LoVo (cell line): ENCODE data around the gene RGSL1.
A peak's percentile ranks its signal among the peaks of the same experiment; 100 is the strongest.

Experiments
- DNase-seq: peaks from one replicate; pipeline ENCODE4 v3.0.0-alpha.2; 2016; ENCODE audit warnings: low spot score

The RGSL1 gene

GRCh38 chr1:182588500-182589396, 138.8 kb downstream of the RGSL1 start, which contains the start of gene RNASEL:
Gene RNASEL (minus strand): TSS chr1:182589256. CDS start chr1:182586806, 2,450 bp downstream.
- DNase-seq, result peak; percentile 90

GRCh38 chr1:182589520-182589919, 139.6 kb downstream of the RGSL1 start:
- no peak for DNase-seq

GRCh38 chr1:182589931-182590330, 140.0 kb downstream of the RGSL1 start:
- DNase-seq, result no peak

- peak; percentile 47 for DNase-seq
Observed at GRCh38 chr1:182595641-182596240, 145.8 kb downstream of the RGSL1 start.

- no peak for DNase-seq
Observed at GRCh38 chr1:182596934-182597333, 147.0 kb downstream of the RGSL1 start.

- no peak for DNase-seq
Observed at GRCh38 chr1:182598296-182598695, 148.3 kb downstream of the RGSL1 start.

- no peak for DNase-seq
Observed at GRCh38 chr1:182599339-182599738, 149.4 kb downstream of the RGSL1 start.

- DNase-seq, result no peak
Observed at GRCh38 chr1:182600036-182600713, 150.2 kb downstream of the RGSL1 start.

- no peak for DNase-seq
Observed at GRCh38 chr1:182600745-182601415, 150.9 kb downstream of the RGSL1 start.

- DNase-seq, result peak; percentile 78
Observed at GRCh38 chr1:182601416-182601786, 151.5 kb downstream of the RGSL1 start.

GRCh38 chr1:182601913-182602312, 152.0 kb downstream of the RGSL1 start:
- DNase-seq, result no peak

- DNase-seq, result no peak
Observed at GRCh38 chr1:182602935-182603645, 153.1 kb downstream of the RGSL1 start.

- peak; percentile 46 for DNase-seq
Observed at GRCh38 chr1:182603646-182604174, 153.8 kb downstream of the RGSL1 start.

GRCh38 chr1:182604175-182605164, 154.5 kb downstream of the RGSL1 start, which contains the start of gene RGS16:
Gene RGS16 (minus strand): TSS chr1:182604389. CDS start chr1:182604259, 130 bp downstream.
- DNase-seq, result peak; percentile 93

GRCh38 chr1:182607566-182607965, 157.6 kb downstream of the RGSL1 start:
- DNase-seq, result no peak

GRCh38 chr1:182608236-182608635, 158.3 kb downstream of the RGSL1 start:
- no peak for DNase-seq

GRCh38 chr1:182608845-182609610, 159.1 kb downstream of the RGSL1 start:
- no peak for DNase-seq
